Gastroesophageal sphincter (tissue), 4 donors: ENCODE data around the gene DLGAP5. TPM values are rescaled to one million over a fixed set of nuclear protein-coding genes. Genes with fewer than 3 reads are reported as not detected.

Experiments
- ATAC-seq: fragments of 150-250 bp; one replicate; pipeline ENCODE4 v1.9.1; 2016; ENCODE audit warnings: mild to moderate bottlenecking, moderate library complexity
- H3K27ac ChIP-seq, 4 donors: fragments of 200-600 bp; sonication (generic) in 3 of 4; 1 replicate in 3 of 4; 2 replicates in 1 of 4; pipeline ENCODE4 v1.5.1; 2016 to 2019
- H3K27me3 ChIP-seq: fragments of 200-600 bp; sonication (generic); one replicate; pipeline ENCODE4 v1.5.1; 2019
- H3K36me3 ChIP-seq, 2 donors: fragments of 200-600 bp; sonication (generic); one replicate each; pipeline ENCODE4 v1.5.1; 2019; ENCODE audit warnings: control low read depth in 1 of 2
- H3K4me1 ChIP-seq, 3 donors: fragments of 200-600 bp; sonication (generic); 1 replicate in 2 of 3; 2 replicates in 1 of 3; pipeline ENCODE4 v1.5.1; 2016 to 2019; ENCODE audit warnings: control low read depth in 2 of 3
- H3K4me3 ChIP-seq, 2 donors: fragments of 200-600 bp; sonication (generic); one replicate each; pipeline ENCODE4 v1.5.1; 2019; ENCODE audit warnings: mild to moderate bottlenecking in 1 of 2, moderate library complexity in 1 of 2
- H3K9me3 ChIP-seq, 3 donors: fragments of 200-600 bp; sonication (generic); one replicate each; pipeline ENCODE4 v1.5.1; 2017 to 2019; ENCODE audit warnings: control low read depth in 2 of 3
- CTCF ChIP-seq, 4 experiments: fragments of 200-600 bp in 2 of 4; fragments of 450-650 bp in 2 of 4; sonication (generic) in 1 of 4; IDR thresholded peaks; one replicate each; pipeline ENCODE4 v1.5.1; 2017 to 2019; ENCODE audit warnings: antibody characterized with exemption in 4 of 4, mild to moderate bottlenecking in 2 of 4, moderate library complexity in 2 of 4
- EP300 ChIP-seq: sonication (generic); formaldehyde crosslinking; IDR thresholded peaks from one replicate; pipeline ENCODE4 v1.6.1; 2017; ENCODE audit warnings: antibody characterized with exemption, mild to moderate bottlenecking
- POLR2A ChIP-seq, 2 donors: fragments of 450-650 bp; IDR thresholded peaks; one replicate each; pipeline ENCODE4 v1.6.1; 2017; ENCODE audit warnings: antibody characterized with exemption in 2 of 2, mild to moderate bottlenecking in 2 of 2, moderate library complexity in 1 of 2
- POLR2AphosphoS5 ChIP-seq: sonication (generic); formaldehyde crosslinking; IDR thresholded peaks from one replicate; pipeline ENCODE4 v1.6.1; 2017; ENCODE audit warnings: antibody characterized with exemption
- WGBS, 2 donors: methylation state at CpG; one replicate each; pipeline ENCODE4 v1.1.5; 2018; ENCODE audit warnings: low coverage in 1 of 2; 5-methylcytosine and 5-hydroxymethylcytosine counted together
- total RNA-seq, 4 donors: library from RNA; depleted of rRNA; stranded (reverse); fragments of >200 nt; gene quantifications; one replicate each; pipeline ENCODE4 v1.1.0, GENCODE V29; 2016

DLGAP5 gene
- total RNA-seq, 4 donors from 2014 or later = 0.23 to 1.2 TPM; not detected in 2

GRCh38 chr14:55233591-55233990 lies 42.2 kb upstream of the DLGAP5 start:
- ATAC-seq = no peak
- Histone ChIP-seq H3K27me3 (no peaks in the 10 kb centered on the region), H3K9me3 (no peaks in the 10 kb centered on the region), H3K4me1 (no peaks in the 10 kb centered on the region), H3K36me3 (no peaks in the 10 kb centered on the region), H3K4me3 (no peak overlapping the region), H3K27ac (no peak overlapping the region)
- TF ChIP-seq CTCF (IDR thresholded peaks at IDR 0.05) = no peak
- no peak for TF ChIP-seq POLR2AphosphoS5
- no peak for TF ChIP-seq POLR2A (IDR thresholded peaks at IDR 0.05)
- no peak for TF ChIP-seq EP300
- WGBS, 2 donors = 33 to 42% methylated on average over 3 of the region's 3 CpGs

- 79 to 85% methylated on average over 2 of the region's 2 CpGs for WGBS, 2 donors
- Histone ChIP-seq H3K27ac (no peak overlapping the region), H3K4me3 (no peak overlapping the region), H3K36me3 (no peaks in the 10 kb centered on the region), H3K27me3 (no peaks in the 10 kb centered on the region), H3K9me3 (peaks cover 0 to 21% (median 2%) of the 10 kb centered on the region in 3 donors), H3K4me1 (no peaks in the 10 kb centered on the region)
- no peak for TF ChIP-seq EP300
- ATAC-seq = no peak
These were observed 36.9 kb upstream of the DLGAP5 start for GRCh38 chr14:55228261-55228660.

DNA sequence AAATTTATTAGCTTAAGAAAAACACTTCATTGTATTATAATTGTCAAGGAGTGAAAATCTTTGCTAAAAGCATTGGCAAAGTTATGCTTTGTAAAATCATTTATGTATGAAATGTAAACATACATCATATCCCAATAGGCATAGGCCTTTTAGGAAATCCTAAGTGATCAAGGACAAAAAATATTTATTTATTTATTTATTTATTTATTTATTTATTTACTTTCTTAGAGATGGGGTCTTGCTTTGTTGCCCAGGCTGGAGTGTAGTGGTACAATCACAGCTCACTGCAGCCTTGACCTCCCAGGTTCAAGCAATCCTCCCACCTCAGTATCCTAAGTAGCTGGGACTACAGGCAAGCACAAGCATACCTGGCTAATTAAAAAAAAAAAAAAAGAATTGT lies 32.0 kb upstream of the DLGAP5 start:
- H3K9me3 ChIP-seq = peaks cover 0 to 21% (median 2%) of the 10 kb centered on the region in 3 donors
- H3K4me3 ChIP-seq = no peak overlapping the region
- no peak overlapping the region for H3K27ac ChIP-seq
- TF ChIP-seq POLR2A (IDR thresholded peaks at IDR 0.05) = no peak
- no peak for TF ChIP-seq CTCF (IDR thresholded peaks at IDR 0.05)
- no peak for TF ChIP-seq EP300
- no peak for TF ChIP-seq POLR2AphosphoS5
- no peak for ATAC-seq
- H3K27me3 ChIP-seq = no peaks in the 10 kb centered on the region
- H3K4me1 ChIP-seq = no peaks in the 10 kb centered on the region
- no peaks in the 10 kb centered on the region for H3K36me3 ChIP-seq

DNA sequence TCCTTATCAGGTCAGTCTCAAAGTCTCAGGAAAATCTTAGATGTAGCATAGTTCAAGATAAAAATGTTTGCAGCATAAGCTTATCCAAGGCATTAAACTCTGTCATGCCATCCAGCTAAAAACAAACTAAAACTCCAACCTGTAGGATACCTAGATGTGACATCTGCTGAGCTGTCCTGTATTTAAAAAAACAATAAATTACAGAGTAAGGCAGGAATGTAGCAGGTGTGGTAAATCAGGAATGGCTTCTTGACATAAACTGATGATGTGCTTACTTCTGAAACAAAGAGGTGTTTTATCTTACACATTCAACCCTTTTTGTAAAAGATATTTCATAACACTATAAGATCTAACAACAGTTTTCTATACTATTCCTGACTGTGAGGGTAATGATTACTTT lies 30.6 kb upstream of the DLGAP5 start:
- no peaks in the 10 kb centered on the region for H3K4me1 ChIP-seq
- no peak overlapping the region for H3K27ac ChIP-seq
- no peak for ATAC-seq
- no peak for TF ChIP-seq CTCF (IDR thresholded peaks at IDR 0.05)
- no peak for TF ChIP-seq EP300
- TF ChIP-seq POLR2AphosphoS5 = no peak
- no peak for TF ChIP-seq POLR2A (IDR thresholded peaks at IDR 0.05)
- H3K36me3 ChIP-seq = no peaks in the 10 kb centered on the region
- no peak overlapping the region for H3K4me3 ChIP-seq
- H3K27me3 ChIP-seq = no peaks in the 10 kb centered on the region
- H3K9me3 ChIP-seq = peaks cover 0 to 10% (median 2%) of the 10 kb centered on the region in 3 donors

DNA sequence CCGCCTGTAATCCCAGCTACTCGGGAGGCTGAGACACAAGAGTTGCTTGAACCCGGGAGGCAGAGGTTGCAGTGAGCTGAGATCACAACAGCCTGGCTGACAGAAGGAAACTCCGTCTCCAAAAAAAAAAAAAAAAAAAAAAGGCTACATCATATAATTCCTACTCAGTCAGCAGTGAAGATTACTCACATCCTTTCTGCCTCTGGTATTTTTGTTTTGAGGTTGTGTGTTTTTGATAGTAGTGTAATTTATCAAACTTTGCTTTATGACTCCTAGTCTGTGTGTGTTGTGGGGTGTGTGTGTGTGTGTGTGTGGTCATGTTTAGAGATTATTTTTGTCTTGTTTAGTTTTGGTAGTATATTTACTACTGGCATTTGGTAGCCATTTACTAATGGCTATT lies 29.8 kb upstream of the DLGAP5 start:
- Histone ChIP-seq H3K9me3 (peaks cover 0 to 2% (median 0%) of the 10 kb centered on the region in 3 donors), H3K36me3 (no peaks in the 10 kb centered on the region), H3K27ac (no peak overlapping the region), H3K27me3 (no peaks in the 10 kb centered on the region), H3K4me1 (no peaks in the 10 kb centered on the region), H3K4me3 (no peak overlapping the region)
- ATAC-seq = no peak
- no peak for TF ChIP-seq POLR2AphosphoS5
- no peak for TF ChIP-seq POLR2A (IDR thresholded peaks at IDR 0.05)
- TF ChIP-seq CTCF (IDR thresholded peaks at IDR 0.05) = no peak
- TF ChIP-seq EP300 = no peak
- whole genome bisulfite sequencing, 2 donors = 66 to 93% methylated on average over 3 to 4 of the region's 4 CpGs

DNA sequence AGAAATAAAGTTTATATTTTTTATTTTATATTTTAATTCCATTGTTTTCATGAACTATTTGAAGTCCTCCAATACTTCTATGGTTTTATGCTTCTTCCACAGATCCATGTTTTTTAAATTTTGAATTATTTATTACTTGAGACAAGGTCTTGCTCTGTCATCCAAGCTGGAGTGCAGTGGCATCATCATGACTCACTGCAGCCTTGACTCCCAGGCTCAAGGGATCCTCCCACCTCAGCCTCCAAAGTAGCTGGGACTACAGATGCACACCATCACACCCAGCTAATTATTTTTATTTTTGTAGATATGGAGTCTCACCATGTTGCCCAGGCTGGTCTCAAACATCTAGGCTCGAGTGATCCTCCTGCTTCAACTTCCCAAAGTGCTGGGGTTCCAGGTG lies 28.8 kb upstream of the DLGAP5 start:
- H3K27ac ChIP-seq = no peak overlapping the region
- ATAC-seq = no peak
- 80 to 85% methylated on average over 1 of the region's 1 CpG for WGBS, 2 donors
- H3K4me1 ChIP-seq = no peaks in the 10 kb centered on the region
- H3K4me3 ChIP-seq = no peak overlapping the region
- no peaks in the 10 kb centered on the region for H3K27me3 ChIP-seq
- TF ChIP-seq CTCF (IDR thresholded peaks at IDR 0.05) (no peak), EP300 (no peak), POLR2AphosphoS5 (no peak), POLR2A (IDR thresholded peaks at IDR 0.05) (no peak)
- H3K9me3 ChIP-seq = no peaks in the 10 kb centered on the region
- no peaks in the 10 kb centered on the region for H3K36me3 ChIP-seq
